Activated CD8-positive, alpha-beta memory T cell treated with anti-CD3 and anti-CD28 coated beads for 48 hours (primary cell): ENCODE results near the gene RSRC1.
"Not testable (repeated sequence)": the region's sequence is repeated elsewhere in the genome, so short reads cannot be mapped to it uniquely, and the experiment has no call there.

Source experiments
- DNase-seq, 3 experiments: peaks; one replicate each; pipeline ENCODE4 v3.0.0-alpha.2; 2020; ENCODE audit warnings: low read depth in 2 of 3, low spot score in 2 of 3

Gene RSRC1

GRCh38 chr3:158455406-158455805 lies 345.5 kb downstream of the RSRC1 start:
- DNase-seq = no peak

- no peak for DNase-seq
Observed at GRCh38 chr3:158456114-158456513, 346.2 kb downstream of the RSRC1 start.

- no peak for DNase-seq
Observed at GRCh38 chr3:158458464-158458863, 348.6 kb downstream of the RSRC1 start.

- DNase-seq = no peak
Observed at GRCh38 chr3:158460926-158461325, 351.0 kb downstream of the RSRC1 start.

GRCh38 chr3:158463556-158463955 lies 353.7 kb downstream of the RSRC1 start:
- DNase-seq = no peak

GRCh38 chr3:158465074-158465473 lies 355.2 kb downstream of the RSRC1 start:
- no peak for DNase-seq

GRCh38 chr3:158470944-158471638 lies 361.2 kb downstream of the RSRC1 start:
- no peak for DNase-seq

GRCh38 chr3:158471639-158472294 lies 361.9 kb downstream of the RSRC1 start:
- no peak for DNase-seq

- DNase-seq = no peak
Observed at GRCh38 chr3:158479051-158479450, 369.2 kb downstream of the RSRC1 start.

GRCh38 chr3:158483701-158484235 lies 373.9 kb downstream of the RSRC1 start:
- no peak for DNase-seq

GRCh38 chr3:158486200-158486599 lies 376.3 kb downstream of the RSRC1 start:
- DNase-seq = no peak

- no peak for DNase-seq
Observed at GRCh38 chr3:158488670-158489069, 378.8 kb downstream of the RSRC1 start.

GRCh38 chr3:158489181-158489580 lies 379.3 kb downstream of the RSRC1 start:
- DNase-seq = no peak

GRCh38 chr3:158491968-158492367 lies 382.1 kb downstream of the RSRC1 start:
- DNase-seq = no peak

GRCh38 chr3:158492685-158493084 lies 382.8 kb downstream of the RSRC1 start:
- DNase-seq = no peak

GRCh38 chr3:158493931-158494330 lies 384.0 kb downstream of the RSRC1 start:
- no peak for DNase-seq

GRCh38 chr3:158494673-158495072 lies 384.8 kb downstream of the RSRC1 start:
- DNase-seq = no peak

- DNase-seq = not testable (repeated sequence)
Observed at GRCh38 chr3:158495398-158495902, 385.6 kb downstream of the RSRC1 start.

- DNase-seq = no peak
Observed at GRCh38 chr3:158505117-158505516, 395.2 kb downstream of the RSRC1 start.

- no peak for DNase-seq
Observed at GRCh38 chr3:158506456-158506855, 396.6 kb downstream of the RSRC1 start.

GRCh38 chr3:158508481-158508880 lies 398.6 kb downstream of the RSRC1 start:
- no peak for DNase-seq

GRCh38 chr3:158509891-158510290 lies 400.0 kb downstream of the RSRC1 start:
- no peak for DNase-seq
